BLaER1 treated with 17β-estradiol and CSF1 and Interleukin-3, amounts not matched to agents 10 nM and 100 nM (cell line): ENCODE results near the gene KIF1B.

Experiments used
- H3K27ac ChIP-seq, 11 experiments: shearing (Covaris generic); formaldehyde crosslinking; 2 replicates each; pipeline ENCODE4 v1.8.1; 2022
- H3K27me3 ChIP-seq, 11 experiments: shearing (Covaris generic); formaldehyde crosslinking; 2 replicates each; pipeline ENCODE4 v1.8.1; 2022
- H3K36me3 ChIP-seq, 11 experiments: shearing (Covaris generic); formaldehyde crosslinking; 2 replicates each; pipeline ENCODE4 v1.8.1; 2022
- H3K4me1 ChIP-seq, 10 experiments: shearing (Covaris generic); formaldehyde crosslinking; 2 replicates each; pipeline ENCODE4 v1.8.1; 2022
- H3K4me2 ChIP-seq, 11 experiments: shearing (Covaris generic); formaldehyde crosslinking; 2 replicates each; pipeline ENCODE4 v1.8.1; 2022
- H3K4me3 ChIP-seq, 10 experiments: shearing (Covaris generic); formaldehyde crosslinking; 2 replicates each; pipeline ENCODE4 v1.8.1; 2022
- H3K9ac ChIP-seq, 11 experiments: shearing (Covaris generic); formaldehyde crosslinking; 2 replicates each; pipeline ENCODE4 v1.8.1; 2022
- H3K9me3 ChIP-seq, 11 experiments: shearing (Covaris generic); formaldehyde crosslinking; replicated peaks in 1 of 11; 2 replicates each; pipeline ENCODE4 v1.8.1; 2022
- H4K20me1 ChIP-seq, 11 experiments: shearing (Covaris generic); formaldehyde crosslinking; 2 replicates each; pipeline ENCODE4 v1.8.1; 2022
- Cebpa-rat ChIP-seq, 11 experiments: shearing (Covaris generic); IDR thresholded peaks; 2 replicates each; pipeline ENCODE4 v1.8.1; 2022

The KIF1B gene

GRCh38 chr1:10288029-10288615, 77.8 kb downstream of the KIF1B start:
- Histone ChIP-seq H3K9me3 (no peaks in the 10 kb centered on the region), H3K9ac (no peak overlapping the region), H3K4me3 (no peak overlapping the region), H3K4me2 (no peak overlapping the region), H3K27me3 (no peaks in the 10 kb centered on the region), H3K27ac (no peak overlapping the region), H4K20me1 (no peaks in the 10 kb centered on the region), H3K36me3 (peaks cover 46 to 99% (median 70%) of the 10 kb centered on the region in 11 experiments; a peak in 21 of 22 replicates), H3K4me1 (0 out of 20 replicates have a peak, but pooled peaks cover 0 to 5% (median 0%) of the 10 kb centered on the region in 10 experiments)
- no peak for TF ChIP-seq Cebpa-rat (IDR thresholded peaks at IDR 0.05)

- no peak for TF ChIP-seq Cebpa-rat (IDR thresholded peaks at IDR 0.05)
- H4K20me1 ChIP-seq = no peaks in the 10 kb centered on the region
- H3K27ac ChIP-seq = no peak overlapping the region
- H3K4me3 ChIP-seq = no peak overlapping the region
- H3K36me3 ChIP-seq = peaks cover 56 to 99% (median 80%) of the 10 kb centered on the region in 11 experiments
- no peaks in the 10 kb centered on the region for H3K9me3 ChIP-seq
- no peak overlapping the region for H3K4me2 ChIP-seq
- no peaks in the 10 kb centered on the region for H3K27me3 ChIP-seq
- H3K4me1 ChIP-seq = peaks cover 0 to 6% (median 0%) of the 10 kb centered on the region in 10 experiments; a peak in 6 of 20 replicates
- H3K9ac ChIP-seq = no peak overlapping the region
Measured at GRCh38 chr1:10291705-10292104, 81.3 kb downstream of the KIF1B start.

DNA sequence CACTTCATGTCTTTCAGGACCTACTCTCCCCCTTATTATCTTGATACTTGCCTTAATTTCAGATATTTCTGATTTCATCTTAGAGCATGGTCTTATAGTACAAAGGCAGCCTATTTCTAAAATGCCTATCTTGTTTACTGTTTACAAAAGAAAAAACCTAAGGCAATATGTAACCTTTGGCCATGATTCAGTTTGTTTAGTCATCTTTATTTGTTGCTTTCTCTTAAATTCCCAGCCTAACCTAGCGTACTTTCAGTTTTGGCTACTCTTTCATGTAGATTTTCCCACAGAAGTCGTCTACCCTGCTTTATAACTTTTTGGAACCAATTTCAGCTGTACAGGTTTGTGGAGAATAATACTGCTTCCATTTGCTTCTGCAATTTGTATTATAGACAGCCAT, 81.8 kb downstream of the KIF1B start:
- no peak for TF ChIP-seq Cebpa-rat (IDR thresholded peaks at IDR 0.05)
- Histone ChIP-seq H3K9ac (no peak overlapping the region), H3K4me2 (no peak overlapping the region), H3K4me3 (no peak overlapping the region), H3K27me3 (no peaks in the 10 kb centered on the region), H4K20me1 (no peaks in the 10 kb centered on the region), H3K9me3 (no peaks in the 10 kb centered on the region), H3K27ac (no peak overlapping the region), H3K4me1 (peaks cover 0 to 10% (median 0%) of the 10 kb centered on the region in 10 experiments; a peak in 6 of 20 replicates), H3K36me3 (peaks cover 56 to 99% (median 81%) of the 10 kb centered on the region in 11 experiments)

DNA sequence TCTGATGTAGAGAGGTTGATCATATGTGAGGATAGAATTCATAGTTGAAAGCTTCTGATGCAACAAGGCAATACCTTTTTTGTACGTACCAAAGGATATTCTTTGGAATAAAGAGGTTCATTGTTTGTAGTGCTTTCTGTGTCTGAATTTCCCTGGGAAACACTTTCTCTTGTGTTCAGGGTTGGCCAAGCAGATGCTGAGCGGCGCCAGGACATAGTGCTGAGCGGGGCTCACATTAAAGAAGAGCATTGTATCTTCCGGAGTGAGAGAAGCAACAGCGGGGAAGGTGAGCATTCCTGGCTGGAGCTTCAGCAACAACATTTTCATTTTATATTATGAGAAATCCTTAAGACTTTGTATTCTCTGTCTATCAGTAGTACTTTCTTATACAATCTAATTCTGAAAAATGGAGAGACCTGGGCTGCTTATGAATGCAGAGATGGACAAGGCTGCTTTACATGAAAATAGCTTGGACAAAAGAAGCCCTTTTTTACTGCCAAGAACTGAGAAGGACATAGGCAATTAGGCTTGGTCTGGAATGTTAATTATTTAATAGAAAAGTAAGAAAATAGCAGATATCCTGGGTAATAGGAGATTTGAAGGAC, 85.2 kb downstream of the KIF1B start:
- Histone ChIP-seq H3K4me3 (no peak overlapping the region), H3K27ac (no peak overlapping the region), H3K9ac (no peak overlapping the region), H3K36me3 (peaks cover 65 to 88% (median 77%) of the 10 kb centered on the region in 11 experiments), H4K20me1 (no peaks in the 10 kb centered on the region; a peak in 1 of 22 replicates), H3K4me1 (peaks cover 0 to 30% (median 0%) of the 10 kb centered on the region in 10 experiments; a peak in 6 of 20 replicates), H3K27me3 (no peaks in the 10 kb centered on the region), H3K4me2 (no peak overlapping the region), H3K9me3 (no peaks in the 10 kb centered on the region)
- no peak for TF ChIP-seq Cebpa-rat (IDR thresholded peaks at IDR 0.05)

DNA sequence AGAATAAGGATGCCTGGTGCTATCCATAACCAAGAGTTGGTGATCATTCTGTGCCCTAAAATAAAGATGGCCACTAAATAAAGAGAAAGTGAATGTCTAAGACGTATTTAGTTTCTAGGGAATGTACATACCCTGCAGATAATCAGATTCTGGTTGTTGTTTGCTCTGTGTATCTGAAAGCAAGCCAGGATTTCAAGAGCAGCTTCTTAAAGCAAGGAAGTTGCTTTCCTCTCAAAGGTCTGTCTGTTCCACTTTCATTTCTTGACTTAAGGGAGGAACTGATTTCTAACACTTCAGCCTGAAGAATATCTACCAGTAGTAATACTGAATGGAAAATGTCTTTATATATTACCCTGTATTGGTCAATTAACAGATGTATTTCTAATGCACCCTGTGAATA, 88.8 kb downstream of the KIF1B start:
- peaks cover 66 to 89% (median 80%) of the 10 kb centered on the region in 11 experiments for H3K36me3 ChIP-seq
- no peaks in the 10 kb centered on the region for H3K27me3 ChIP-seq
- no peak overlapping the region for H3K27ac ChIP-seq
- no peak overlapping the region for H3K9ac ChIP-seq
- no peak overlapping the region for H3K4me3 ChIP-seq
- no peaks in the 10 kb centered on the region; a peak in 1 of 22 replicates for H4K20me1 ChIP-seq
- peaks cover 0 to 30% (median 0%) of the 10 kb centered on the region in 10 experiments; a peak in 6 of 20 replicates for H3K4me1 ChIP-seq
- no peaks in the 10 kb centered on the region for H3K9me3 ChIP-seq
- H3K4me2 ChIP-seq = peak overlapping the region in 2 of 11 experiments; percentile 6 to 32; a peak in 3 of 22 replicates
- TF ChIP-seq Cebpa-rat (IDR thresholded peaks at IDR 0.05) = no peak

DNA sequence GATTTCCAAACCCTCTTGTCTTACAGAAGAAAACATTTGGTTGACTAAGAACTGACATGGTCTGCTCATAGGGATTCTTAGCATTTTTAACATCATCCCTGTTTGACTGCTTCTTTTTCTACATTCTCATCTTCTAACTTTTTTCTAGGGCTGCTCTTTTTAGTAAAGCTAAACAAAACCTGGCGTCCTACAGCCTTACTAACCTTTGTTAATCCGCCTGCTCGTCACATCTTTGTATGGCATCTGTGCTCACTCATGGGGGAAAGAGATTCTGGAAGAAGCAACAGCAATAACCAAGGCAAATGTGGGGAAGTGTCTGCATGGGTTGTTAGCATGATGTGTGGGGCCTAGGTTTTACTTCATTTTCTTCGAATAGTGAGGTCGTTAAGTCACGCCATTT, 92.0 kb downstream of the KIF1B start:
- Histone ChIP-seq H3K27ac (no peak overlapping the region), H3K4me3 (no peak overlapping the region), H3K9ac (no peak overlapping the region), H3K27me3 (no peaks in the 10 kb centered on the region), H3K4me2 (no peak overlapping the region), H3K4me1 (peaks cover 0 to 17% (median 2%) of the 10 kb centered on the region in 10 experiments; a peak in 7 of 20 replicates), H4K20me1 (peaks cover 0 to under 1% (median 0%) of the 10 kb centered on the region in 11 experiments; a peak in 1 of 22 replicates), H3K36me3 (peaks cover 42 to 82% (median 66%) of the 10 kb centered on the region in 11 experiments), H3K9me3 (no peaks in the 10 kb centered on the region)
- TF ChIP-seq Cebpa-rat (IDR thresholded peaks at IDR 0.05) = no peak

DNA sequence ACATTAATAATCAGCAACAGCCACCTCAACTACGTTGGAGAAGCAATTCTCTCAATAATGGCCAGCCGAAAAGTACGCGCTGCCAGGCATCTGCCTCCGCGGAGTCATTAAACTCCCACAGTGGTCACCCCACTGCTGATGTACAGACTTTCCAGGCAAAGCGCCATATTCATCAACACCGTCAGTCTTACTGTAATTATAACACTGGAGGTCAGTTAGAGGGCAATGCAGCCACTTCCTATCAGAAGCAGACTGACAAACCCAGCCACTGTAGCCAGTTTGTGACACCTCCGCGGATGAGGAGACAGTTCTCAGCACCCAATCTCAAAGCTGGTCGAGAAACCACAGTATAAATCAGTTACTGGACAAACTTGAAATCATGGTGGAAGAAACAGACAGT, 93.9 kb downstream of the KIF1B start:
- H3K4me3 ChIP-seq = no peak overlapping the region
- H3K4me1 ChIP-seq = peaks cover 0 to 11% (median 4%) of the 10 kb centered on the region in 10 experiments; a peak in 11 of 20 replicates
- H3K36me3 ChIP-seq = peaks cover 32 to 72% (median 49%) of the 10 kb centered on the region in 11 experiments
- no peaks in the 10 kb centered on the region for H3K9me3 ChIP-seq
- H3K4me2 ChIP-seq = no peak overlapping the region
- no peak overlapping the region for H3K27ac ChIP-seq
- H4K20me1 ChIP-seq = peaks cover 0 to 7% (median 0%) of the 10 kb centered on the region in 11 experiments; a peak in 2 of 22 replicates
- no peaks in the 10 kb centered on the region for H3K27me3 ChIP-seq
- H3K9ac ChIP-seq = no peak overlapping the region
- no peak for TF ChIP-seq Cebpa-rat (IDR thresholded peaks at IDR 0.05)

GRCh38 chr1:10306435-10306834, 96.1 kb downstream of the KIF1B start:
- no peak overlapping the region; a peak in 1 of 22 replicates for H3K4me2 ChIP-seq
- no peaks in the 10 kb centered on the region for H3K27me3 ChIP-seq
- no peak overlapping the region for H3K9ac ChIP-seq
- TF ChIP-seq Cebpa-rat (IDR thresholded peaks at IDR 0.05) = no peak
- H3K27ac ChIP-seq = no peak overlapping the region
- peaks cover 0 to 10% (median 3%) of the 10 kb centered on the region in 10 experiments; a peak in 7 of 20 replicates for H3K4me1 ChIP-seq
- no peak overlapping the region for H3K4me3 ChIP-seq
- no peaks in the 10 kb centered on the region for H3K9me3 ChIP-seq
- peaks cover 0 to 7% (median 0%) of the 10 kb centered on the region in 11 experiments; a peak in 2 of 22 replicates for H4K20me1 ChIP-seq
- peaks cover 26 to 81% (median 43%) of the 10 kb centered on the region in 11 experiments for H3K36me3 ChIP-seq

GRCh38 chr1:10308001-10308400, 97.6 kb downstream of the KIF1B start:
- Histone ChIP-seq H3K4me1 (peaks cover 0 to 10% (median 3%) of the 10 kb centered on the region in 10 experiments; a peak in 7 of 20 replicates), H4K20me1 (peaks cover 0 to 7% (median 0%) of the 10 kb centered on the region in 11 experiments; a peak in 2 of 22 replicates), H3K9me3 (no peaks in the 10 kb centered on the region), H3K27ac (no peak overlapping the region), H3K4me2 (peak overlapping the region in 1 of 11 experiments; percentile 8; a peak in 1 of 22 replicates), H3K36me3 (peaks cover 15 to 78% (median 37%) of the 10 kb centered on the region in 11 experiments), H3K27me3 (no peaks in the 10 kb centered on the region), H3K4me3 (no peak overlapping the region), H3K9ac (no peak overlapping the region)
- no peak for TF ChIP-seq Cebpa-rat (IDR thresholded peaks at IDR 0.05)
